NCI-H524 treated with DMSO at 0.1 percent for 48 hours (cell line): ENCODE data around the gene BCAR3.
"Not testable (repeated sequence)": the region's sequence is repeated elsewhere in the genome, so short reads cannot be mapped to it uniquely, and the experiment has no call there.

Source experiments
- DNase-seq: peaks from one replicate; lab custom pipeline; 2025; lab: John Stamatoyannopoulos, UW

The BCAR3 gene

GRCh38 chr1:93596329-93597089, 85.1 kb downstream of the BCAR3 start:
- no peak for DNase-seq

- DNase-seq = no peak
Measured at GRCh38 chr1:93595743-93596142, 85.9 kb downstream of the BCAR3 start.

- no peak for DNase-seq
Measured at GRCh38 chr1:93595266-93595665, 86.4 kb downstream of the BCAR3 start.

GRCh38 chr1:93594603-93594880, 87.1 kb downstream of the BCAR3 start:
- no peak for DNase-seq

- no peak for DNase-seq
Measured at GRCh38 chr1:93593854-93594602, 87.6 kb downstream of the BCAR3 start.

- DNase-seq = no peak
Measured at GRCh38 chr1:93592551-93592949, 89.1 kb downstream of the BCAR3 start.

- DNase-seq = peak; percentile 51
Measured at GRCh38 chr1:93591676-93592550, 89.7 kb downstream of the BCAR3 start.

- DNase-seq = not testable (repeated sequence)
Measured at GRCh38 chr1:93591291-93591675, 90.4 kb downstream of the BCAR3 start.

GRCh38 chr1:93588955-93589354, 92.7 kb downstream of the BCAR3 start:
- DNase-seq = no peak

- no peak for DNase-seq
Measured at GRCh38 chr1:93588206-93588605, 93.4 kb downstream of the BCAR3 start.

- DNase-seq = no peak
Measured at GRCh38 chr1:93587354-93587753, 94.3 kb downstream of the BCAR3 start.

- no peak for DNase-seq
Measured at GRCh38 chr1:93585059-93585966, 96.3 kb downstream of the BCAR3 start.

- no peak for DNase-seq
Measured at GRCh38 chr1:93584261-93585003, 97.2 kb downstream of the BCAR3 start.

- DNase-seq = peak; percentile 12
Measured at GRCh38 chr1:93581917-93582850, 99.5 kb downstream of the BCAR3 start.

- DNase-seq = no peak
Measured at GRCh38 chr1:93579891-93580290, 101.7 kb downstream of the BCAR3 start.

- no peak for DNase-seq
Measured at GRCh38 chr1:93578911-93579825, 102.5 kb downstream of the BCAR3 start.

GRCh38 chr1:93578433-93578830, 103.2 kb downstream of the BCAR3 start:
- DNase-seq = no peak

- no peak for DNase-seq
Measured at GRCh38 chr1:93577536-93578432, 103.9 kb downstream of the BCAR3 start.
